ENCODE data around the gene RBMS1. TPM values are rescaled to one million over a fixed set of nuclear protein-coding genes. Genes with fewer than 3 reads are reported as not detected.
A peak's percentile ranks its signal among the peaks of the same experiment; 100 is the strongest.

Gene RBMS1
- total RNA-seq, 3 donors from 2014 or later = 81.3 to 96.2 (median 92.1) TPM

- no peak for TF ChIP-seq POLR2AphosphoS5 (IDR thresholded peaks at IDR 0.05)
- TF ChIP-seq POLR2A (IDR thresholded peaks at IDR 0.05) = no peak
- TF ChIP-seq CTCF (IDR thresholded peaks at IDR 0.05) = no peak
- no peak for DNase-seq (ENCODE audit: low spot score in 2 of 2)
Measured at GRCh38 chr2:160516547-160517365, 23.1 kb upstream of the RBMS1 start.

DNA sequence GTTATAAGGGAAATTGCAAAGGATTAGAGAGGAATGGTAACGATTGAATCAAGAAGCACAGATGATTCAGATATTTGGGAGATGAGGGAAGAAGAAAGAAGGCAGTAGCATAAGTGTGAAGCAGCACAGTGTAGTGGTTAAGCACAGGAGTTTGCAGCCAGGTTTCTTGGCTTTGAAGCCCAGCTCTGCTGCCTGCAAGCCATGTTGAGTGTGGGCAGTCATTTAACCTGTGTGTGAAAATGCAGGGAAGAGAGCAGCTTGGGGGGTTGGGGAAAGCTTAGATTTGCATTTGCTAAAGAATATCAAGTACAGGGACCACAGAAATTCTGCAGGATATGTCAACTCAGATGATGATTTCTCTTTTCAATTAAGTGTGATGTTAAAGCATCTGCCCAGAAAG is 21.5 kb upstream of the RBMS1 start:
- Histone ChIP-seq H3K36me3 (no peaks in the 10 kb centered on the region), H3K27me3 (no peaks in the 10 kb centered on the region), H3K27ac (no peak overlapping the region), H3K4me1 (no peaks in the 10 kb centered on the region), H3K9me3 (no peaks in the 10 kb centered on the region), H3K4me3 (no peak overlapping the region)
- DNase-seq (ENCODE audit: low spot score in 2 of 2) = no peak
- TF ChIP-seq POLR2A (IDR thresholded peaks at IDR 0.05) (no peak), CTCF (IDR thresholded peaks at IDR 0.05) (no peak), POLR2AphosphoS5 (IDR thresholded peaks at IDR 0.05) (no peak)
- intact Hi-C loops (cut with DNase I; ENCODE audit: low total_unique reads) = no loop called here

More at GRCh38 chr2:160516547-160517365, 23.1 kb upstream of the RBMS1 start:
- no peaks in the 10 kb centered on the region for H3K4me1 ChIP-seq
- H3K27me3 ChIP-seq = no peaks in the 10 kb centered on the region
- no peaks in the 10 kb centered on the region for H3K36me3 ChIP-seq
- H3K4me3 ChIP-seq = no peak overlapping the region
- intact Hi-C loops (cut with DNase I; ENCODE audit: low total_unique reads) = no loop called here
- H3K27ac ChIP-seq = peak overlapping the region; percentile 30 to 43
- H3K9me3 ChIP-seq = no peaks in the 10 kb centered on the region

DNA sequence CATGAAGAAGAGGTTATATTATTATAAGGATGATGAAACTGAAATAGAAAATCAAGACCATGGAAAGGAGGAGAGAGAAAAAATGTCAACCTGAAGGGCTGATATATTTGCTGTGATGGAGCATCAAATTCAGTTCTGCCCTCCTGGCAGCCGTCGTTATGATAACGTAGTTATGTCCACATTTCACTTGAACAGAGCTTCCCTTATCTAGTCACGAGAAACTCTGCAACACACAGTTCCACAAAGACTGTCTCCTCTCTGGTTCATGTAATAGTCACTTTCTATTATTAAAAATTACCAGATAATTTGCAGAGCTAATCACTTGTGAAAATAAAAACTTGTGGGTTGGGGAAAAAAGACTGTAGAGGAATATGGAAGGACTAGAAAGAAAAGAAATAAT is 19.5 kb upstream of the RBMS1 start:
- TF ChIP-seq CTCF (IDR thresholded peaks at IDR 0.05) = no peak
- no peak for DNase-seq (ENCODE audit: low spot score in 2 of 2)
- H3K4me3 ChIP-seq = no peak overlapping the region
- no peak overlapping the region for H3K27ac ChIP-seq
- no peaks in the 10 kb centered on the region for H3K4me1 ChIP-seq
- no peaks in the 10 kb centered on the region for H3K9me3 ChIP-seq
- H3K27me3 ChIP-seq = no peaks in the 10 kb centered on the region
- intact Hi-C loops (cut with DNase I; ENCODE audit: low total_unique reads) = no loop called here
- H3K36me3 ChIP-seq = no peaks in the 10 kb centered on the region

DNA sequence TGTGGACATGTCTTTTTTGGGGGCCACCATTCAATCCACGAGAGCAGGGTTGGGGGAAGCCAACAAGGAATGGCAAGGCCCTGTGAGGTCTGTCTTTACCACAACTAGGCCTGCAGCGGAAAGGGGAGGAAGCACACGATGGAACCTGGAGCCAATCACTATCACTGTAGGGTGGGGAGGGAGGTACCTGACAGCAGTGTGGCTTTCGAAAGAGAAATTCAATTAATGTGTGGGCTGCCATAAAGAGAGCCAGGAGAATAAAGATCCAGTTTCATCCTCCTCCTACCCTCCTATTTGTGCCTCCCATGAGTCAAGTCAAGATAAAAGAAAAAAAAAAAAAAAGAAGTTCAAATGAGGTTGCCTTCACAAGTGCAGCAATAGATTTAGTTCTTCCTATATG is 18.9 kb upstream of the RBMS1 start:
- intact Hi-C loops (cut with DNase I; ENCODE audit: low total_unique reads) = no loop called here
- TF ChIP-seq POLR2AphosphoS5 (IDR thresholded peaks at IDR 0.05) (no peak), CTCF (IDR thresholded peaks at IDR 0.05) (no peak), POLR2A (IDR thresholded peaks at IDR 0.05) (no peak)
- Histone ChIP-seq H3K27ac (no peak overlapping the region), H3K9me3 (no peaks in the 10 kb centered on the region), H3K4me1 (no peaks in the 10 kb centered on the region), H3K27me3 (no peaks in the 10 kb centered on the region), H3K36me3 (no peaks in the 10 kb centered on the region), H3K4me3 (no peak overlapping the region)
- DNase-seq (ENCODE audit: low spot score in 2 of 2) = no peak

- intact Hi-C loops (cut with DNase I; ENCODE audit: low total_unique reads) = no loop called here
- H3K9me3 ChIP-seq = no peaks in the 10 kb centered on the region
- no peak for TF ChIP-seq POLR2A (IDR thresholded peaks at IDR 0.05)
- no peak for TF ChIP-seq POLR2AphosphoS5 (IDR thresholded peaks at IDR 0.05)
- no peak for TF ChIP-seq CTCF (IDR thresholded peaks at IDR 0.05)
- no peak overlapping the region for H3K4me3 ChIP-seq
- no peaks in the 10 kb centered on the region for H3K27me3 ChIP-seq
- no peaks in the 10 kb centered on the region for H3K4me1 ChIP-seq
- no peaks in the 10 kb centered on the region for H3K36me3 ChIP-seq
- no peak overlapping the region for H3K27ac ChIP-seq
- DNase-seq (ENCODE audit: low spot score in 2 of 2) = no peak
Measured at GRCh38 chr2:160510617-160511016, 17.0 kb upstream of the RBMS1 start.

Measured in breast epithelium (tissue), 4 donors.